Measurements from ENCODE around the gene SPEG. TPM values are rescaled to one million over a fixed set of nuclear protein-coding genes. Genes with fewer than 3 reads are reported as not detected.
A peak's percentile ranks its signal among the peaks of the same experiment; 100 is the strongest.

Gene SPEG
- total and polyA plus RNA-seq, 2 of the 13 experiments (the other 11 are each of a cell fraction or from before 2014, with no cell fraction given) = 0.18 to 0.24 TPM

DNA sequence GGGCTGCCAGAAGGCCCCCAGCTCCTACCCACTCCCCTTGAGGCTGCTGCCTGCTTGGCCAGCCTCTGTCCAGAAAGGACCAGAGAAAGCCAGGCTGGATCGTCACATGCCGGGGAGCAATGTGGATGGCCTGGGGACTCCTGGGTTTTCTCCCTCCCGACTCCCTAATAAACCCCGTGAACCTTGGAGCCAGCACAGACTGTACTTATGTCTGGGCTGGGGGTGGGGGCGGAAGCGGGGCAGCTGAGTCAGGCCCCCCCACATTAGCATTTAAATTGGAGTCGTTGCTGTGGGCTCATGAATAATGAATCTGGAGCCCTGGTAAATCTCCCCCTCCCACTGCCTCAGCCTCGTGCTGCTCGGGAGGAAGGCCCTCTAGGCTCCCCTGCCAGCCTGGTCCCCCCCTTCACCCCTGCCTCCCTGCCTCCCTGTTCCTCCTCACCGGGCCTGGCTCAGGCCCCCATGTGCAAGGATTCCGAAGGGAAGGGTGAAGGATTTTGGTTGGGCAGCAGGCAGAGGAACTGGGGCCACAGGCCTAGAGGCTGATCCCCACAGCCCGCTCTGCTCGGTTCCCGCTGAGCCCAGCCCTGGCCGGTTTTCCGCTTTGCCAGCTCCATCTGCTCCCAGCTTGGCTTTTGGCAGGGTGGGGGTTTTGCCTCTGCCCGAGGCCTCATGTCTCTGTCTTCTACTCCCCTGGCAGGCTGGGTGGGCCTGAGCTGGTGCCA lies 72.3 kb downstream of the SPEG start:
- ChIA-PET POLR2A (interaction anchor here (1.0 to 7.7 kb wide), 2 partner anchors 8 to 119 kb away, joined by 3 to 94 read pairs; partner anchors contain the start of gene GMPPA), CTCF (ENCODE audit: low intra/inter-chr PET ratio, low total read pairs) (no interaction called here)
- TF ChIP-seq ZNF331 (CRISPR knock-in tag; IDR thresholded peaks at IDR 0.05) (0 out of 2 replicates have a peak, but pooled peaks have one; percentile 41), RBFOX2 (IDR thresholded peaks at IDR 0.05; ENCODE audit: low read depth, low read length) (0 out of 2 replicates have a peak, but pooled peaks have one; percentile 38), RBM22 (optimal IDR thresholded peaks at IDR 0.05; ENCODE audit: low read length) (no peak), AGO2 (optimal IDR thresholded peaks at IDR 0.05; ENCODE audit: low read depth, low read length) (peak; percentile 73)
- TF ChIP-seq, protein P1, sequence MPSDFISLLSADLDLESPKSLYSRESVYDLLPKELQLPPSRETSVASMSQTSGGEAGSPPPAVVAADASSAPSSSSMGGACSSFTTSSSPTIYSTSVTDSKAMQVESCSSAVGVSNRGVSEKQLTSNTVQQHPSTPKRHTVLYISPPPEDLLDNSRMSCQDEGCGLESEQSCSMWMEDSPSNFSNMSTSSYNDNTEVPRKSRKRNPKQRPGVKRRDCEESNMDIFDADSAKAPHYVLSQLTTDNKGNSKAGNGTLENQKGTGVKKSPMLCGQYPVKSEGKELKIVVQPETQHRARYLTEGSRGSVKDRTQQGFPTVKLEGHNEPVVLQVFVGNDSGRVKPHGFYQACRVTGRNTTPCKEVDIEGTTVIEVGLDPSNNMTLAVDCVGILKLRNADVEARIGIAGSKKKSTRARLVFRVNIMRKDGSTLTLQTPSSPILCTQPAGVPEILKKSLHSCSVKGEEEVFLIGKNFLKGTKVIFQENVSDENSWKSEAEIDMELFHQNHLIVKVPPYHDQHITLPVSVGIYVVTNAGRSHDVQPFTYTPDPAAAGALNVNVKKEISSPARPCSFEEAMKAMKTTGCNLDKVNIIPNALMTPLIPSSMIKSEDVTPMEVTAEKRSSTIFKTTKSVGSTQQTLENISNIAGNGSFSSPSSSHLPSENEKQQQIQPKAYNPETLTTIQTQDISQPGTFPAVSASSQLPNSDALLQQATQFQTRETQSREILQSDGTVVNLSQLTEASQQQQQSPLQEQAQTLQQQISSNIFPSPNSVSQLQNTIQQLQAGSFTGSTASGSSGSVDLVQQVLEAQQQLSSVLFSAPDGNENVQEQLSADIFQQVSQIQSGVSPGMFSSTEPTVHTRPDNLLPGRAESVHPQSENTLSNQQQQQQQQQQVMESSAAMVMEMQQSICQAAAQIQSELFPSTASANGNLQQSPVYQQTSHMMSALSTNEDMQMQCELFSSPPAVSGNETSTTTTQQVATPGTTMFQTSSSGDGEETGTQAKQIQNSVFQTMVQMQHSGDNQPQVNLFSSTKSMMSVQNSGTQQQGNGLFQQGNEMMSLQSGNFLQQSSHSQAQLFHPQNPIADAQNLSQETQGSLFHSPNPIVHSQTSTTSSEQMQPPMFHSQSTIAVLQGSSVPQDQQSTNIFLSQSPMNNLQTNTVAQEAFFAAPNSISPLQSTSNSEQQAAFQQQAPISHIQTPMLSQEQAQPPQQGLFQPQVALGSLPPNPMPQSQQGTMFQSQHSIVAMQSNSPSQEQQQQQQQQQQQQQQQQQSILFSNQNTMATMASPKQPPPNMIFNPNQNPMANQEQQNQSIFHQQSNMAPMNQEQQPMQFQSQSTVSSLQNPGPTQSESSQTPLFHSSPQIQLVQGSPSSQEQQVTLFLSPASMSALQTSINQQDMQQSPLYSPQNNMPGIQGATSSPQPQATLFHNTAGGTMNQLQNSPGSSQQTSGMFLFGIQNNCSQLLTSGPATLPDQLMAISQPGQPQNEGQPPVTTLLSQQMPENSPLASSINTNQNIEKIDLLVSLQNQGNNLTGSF (CRISPR knock-in tag; IDR thresholded peaks at IDR 0.05) = no peak
- WGBS (ENCODE audit: low lambda C conversion rate) = 95% methylated on average over 17 of the region's 17 CpGs
- Histone ChIP-seq H3K9me3 (ENCODE audit: low read length) (no peaks in the 10 kb centered on the region), H3K4me3 (replicated peaks in 1 of 3; ENCODE audit: insufficient read depth in 1 of 3, low read depth in 2 of 3, low read length in 3 of 3) (no peak overlapping the region), H3K79me2 (ENCODE audit: insufficient read depth, low read length) (no peaks in the 10 kb centered on the region), H3K27ac (ENCODE audit: extremely low read length, insufficient read depth, low read length) (no peak overlapping the region), H3K36me3 (replicated peaks in 1 of 2; ENCODE audit: control insufficient read depth in 1 of 2, insufficient read depth in 2 of 2, low read length in 2 of 2) (peaks cover 15 to 29% of the 10 kb centered on the region in 2 experiments), H3K9ac (ENCODE audit: insufficient read depth, low read depth, low read length) (no peak overlapping the region), H3K27me3 (ENCODE audit: control insufficient read depth in 1 of 2, insufficient read depth in 2 of 2, low read length in 2 of 2) (peaks cover 0 to 11% of the 10 kb centered on the region in 2 experiments; a peak in 3 of 5 replicates), H4K20me1 (ENCODE audit: insufficient read depth, low read length) (no peaks in the 10 kb centered on the region), H3K4me1 (ENCODE audit: insufficient read depth, low read length) (peaks cover 15% of the 10 kb centered on the region), H3K4me2 (ENCODE audit: low read depth, low read length) (no peak overlapping the region), H2AFZ (ENCODE audit: low read length) (no peak overlapping the region)
- in situ Hi-C loops (cut with HindIII; ENCODE audit: extremely low pct_ligation_motif_present, low pct_unique_long_range_greater_than_20kb) = no loop called here
- ATAC-seq (no peak), FAIRE-seq (no peak), DNase-seq (ENCODE audit: low spot score) (no peak)
- intact Hi-C loops (cut with micrococcal nuclease; ENCODE audit: unreplicated experiment) = no loop called here
- BruUV-seq (replicated peaks) = no TSS peak
